AG04449 (cell line): ENCODE results near the gene ARMC5.
A peak's percentile ranks its signal among the peaks of the same experiment; 100 is the strongest.

ENCODE experiments used
- CTCF ChIA-PET: fragments of 350-600 bp; formaldehyde crosslinking; extraction: SDS; loops from one replicate; lab custom pipeline; 2021; ENCODE audit warnings: antibody characterized with exemption; lab: Yijun Ruan, JAX
- POLR2A ChIA-PET: fragments of 400-600, 350-600 bp; formaldehyde crosslinking; extraction: SDS; loops from one replicate; lab custom pipeline; 2020; ENCODE audit warnings: antibody characterized with exemption, inconsistent platforms; lab: Yijun Ruan, JAX
- DNase-seq: peaks from one replicate; pipeline ENCODE4 v3.0.0-alpha.2; 2010; ENCODE audit warnings: low read depth, low spot score
- H3K4me3 ChIP-seq: 2 replicates; pipeline ENCODE4 v1.5.1; 2011; ENCODE audit warnings: low read depth, mild to moderate bottlenecking, control low read depth, low read length
- CTCF ChIP-seq: IDR thresholded peaks from one replicate; pipeline ENCODE4 v1.5.1; 2011; ENCODE audit warnings: mild to moderate bottlenecking, moderate library complexity, low read length, control low read depth, inconsistent platforms; ENCODE audit not compliant: insufficient read depth; ENCODE audit errors: missing control alignments

Gene ARMC5

GRCh38 chr16:31423801-31424200, 35.5 kb upstream of the ARMC5 start:
- CTCF ChIA-PET, result no interaction called here
- H3K4me3 ChIP-seq, result no peak overlapping the region
- POLR2A ChIA-PET, result no interaction called here
- no peak for DNase-seq
- TF ChIP-seq CTCF, result no peak

GRCh38 chr16:31427441-31428278, 31.6 kb upstream of the ARMC5 start:
- CTCF ChIA-PET, result interaction anchor here (1.8 kb wide), 1 partner anchor 16 kb away, joined by 4 read pairs; no protein-coding TSS in a partner anchor
- TF ChIP-seq CTCF, result no peak
- H3K4me3 ChIP-seq, result peak overlapping the region; percentile 49
- no peak for DNase-seq
- POLR2A ChIA-PET, result no interaction called here

GRCh38 chr16:31428279-31428597, 31.1 kb upstream of the ARMC5 start, which contains the start of gene COX6A2:
TSS of gene COX6A2 (minus strand) at chr16:31428360. CDS start at chr16:31428325, 35 bp downstream.
- no peak for DNase-seq
- ChIA-PET POLR2A (interaction anchor here (0.6 kb wide), 1 partner anchor 52 kb away, joined by 3 read pairs; no protein-coding TSS in a partner anchor), CTCF (no interaction called here)
- peak within 1 kb of the TSS; percentile 49 for H3K4me3 ChIP-seq
- TF ChIP-seq CTCF, result no peak

GRCh38 chr16:31428638-31429247, 30.6 kb upstream of the ARMC5 start:
- DNase-seq, result no peak
- ChIA-PET POLR2A (interaction anchor here (0.6 to 1.8 kb wide), 2 partner anchors 53 to 249 kb away, joined by 3 to 5 read pairs; partner anchors contain the start of gene FUS), CTCF (interaction anchor here (1.1 to 2.0 kb wide), 3 partner anchors 11 to 32 kb away, joined by 3 to 13 read pairs (median 6); partner anchors contain the start of gene ZNF843)

GRCh38 chr16:31429314-31429713, 30.0 kb upstream of the ARMC5 start:
- ChIA-PET POLR2A (interaction anchor here (0.7 to 1.8 kb wide), 2 partner anchors 11 to 250 kb away, joined by 3 to 5 read pairs; partner anchors contain the start of gene FUS), CTCF (interaction anchor here (1.1 to 2.0 kb wide), 3 partner anchors 11 to 31 kb away, joined by 3 to 13 read pairs (median 6); partner anchors contain the start of gene ZNF843)
- H3K4me3 ChIP-seq, result no peak overlapping the region
- TF ChIP-seq CTCF, result no peak
- DNase-seq, result no peak

More at GRCh38 chr16:31428638-31429247, 30.6 kb upstream of the ARMC5 start:
- no peak overlapping the region for H3K4me3 ChIP-seq
- TF ChIP-seq CTCF, result no peak

GRCh38 chr16:31429796-31430195, 29.5 kb upstream of the ARMC5 start:
- no peak overlapping the region for H3K4me3 ChIP-seq
- DNase-seq, result no peak
- POLR2A ChIA-PET, result interaction anchor here (0.7 to 1.8 kb wide), 2 partner anchors 11 to 250 kb away, joined by 3 to 5 read pairs; partner anchors contain the start of gene FUS
- CTCF ChIA-PET, result interaction anchor here (1.7 to 2.0 kb wide), 3 partner anchors 13 to 439 kb away, joined by 4 to 13 read pairs (median 6); partner anchors contain the start of gene ZNF843
- no peak for TF ChIP-seq CTCF
